Left ventricle myocardium inferior (tissue), 1 donor: ENCODE data around the gene DMXL2. TPM values are rescaled to one million over a fixed set of nuclear protein-coding genes. Genes with fewer than 3 reads are reported as not detected.
"Not testable (repeated sequence)": the region's sequence is repeated elsewhere in the genome, so short reads cannot be mapped to it uniquely, and the experiment has no call there.

Source experiments
- DNase-seq: peaks from one replicate; pipeline ENCODE4 v3.0.0-alpha.2; 2020
- H3K27ac ChIP-seq: fragments of 200-600 bp; replicated peaks from 2 replicates; pipeline ENCODE4 v1.8.0; 2021
- H3K27me3 ChIP-seq: fragments of 200-600 bp; 2 replicates; pipeline ENCODE4 v1.8.0; 2021; ENCODE audit warnings: low read depth
- H3K36me3 ChIP-seq: fragments of 200-600 bp; 2 replicates; pipeline ENCODE4 v1.8.0; 2021
- H3K4me1 ChIP-seq: fragments of 200-600 bp; 2 replicates; pipeline ENCODE4 v1.8.0; 2021
- H3K4me3 ChIP-seq: fragments of 200-600 bp; 2 replicates; pipeline ENCODE4 v1.8.0; 2021; ENCODE audit warnings: mild to moderate bottlenecking, moderate library complexity
- H3K9me3 ChIP-seq: fragments of 200-600 bp; replicated peaks from 2 replicates; pipeline ENCODE4 v1.8.0; 2021
- intact Hi-C: fragments of 100-400 bp; cut with micrococcal nuclease; formaldehyde crosslinking; loops from one replicate; pipeline ENCODE4 v1.11.0; 2022
- total RNA-seq: library from RNA; stranded (reverse); fragmentation: NEBNext Ultra II Directional; extraction: Animal tissue kit (Norgen Biotek cat#: 25700); gene quantifications from one replicate; pipeline ENCODE4 v1.2.1, GENCODE V29; 2021
- TF ChIP-seq, protein P1 (sequence below): fragments of 200-600 bp; IDR thresholded peaks from 2 replicates; pipeline ENCODE4 v1.8.0; 2021; ENCODE audit warnings: antibody characterized with exemption, mild to moderate bottlenecking, borderline replicate concordance
- donor health status: DM: no; HTN: yes; CAD: no; lungs with severe emphysema.

The DMXL2 gene
- total RNA-seq, 1 donor from 2014 or later: 7.4 TPM

DNA sequence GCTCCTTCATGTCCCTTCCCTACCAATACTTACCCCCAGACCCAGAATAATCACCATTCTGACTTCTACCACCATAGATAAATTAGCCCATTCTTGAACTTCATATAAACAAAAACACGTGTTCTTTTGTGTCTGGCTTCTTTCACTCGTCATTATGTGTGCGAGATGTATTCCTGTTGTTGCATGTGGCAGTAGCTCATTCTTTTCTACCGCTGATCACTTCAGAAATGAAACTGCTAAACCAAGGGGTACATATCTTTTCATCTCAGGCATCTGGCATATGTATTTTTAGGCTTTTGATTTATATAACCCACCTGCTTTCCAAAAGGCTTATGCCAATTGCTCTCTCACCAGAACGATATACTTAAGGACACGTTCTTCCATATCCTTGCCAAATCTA is 44.9 kb upstream of the DMXL2 start:
- H3K36me3 ChIP-seq: no peaks in the 10 kb centered on the region
- no peak overlapping the region for H3K4me3 ChIP-seq
- no peaks in the 10 kb centered on the region for H3K4me1 ChIP-seq
- no peak overlapping the region for H3K27ac ChIP-seq
- TF ChIP-seq, protein P1, sequence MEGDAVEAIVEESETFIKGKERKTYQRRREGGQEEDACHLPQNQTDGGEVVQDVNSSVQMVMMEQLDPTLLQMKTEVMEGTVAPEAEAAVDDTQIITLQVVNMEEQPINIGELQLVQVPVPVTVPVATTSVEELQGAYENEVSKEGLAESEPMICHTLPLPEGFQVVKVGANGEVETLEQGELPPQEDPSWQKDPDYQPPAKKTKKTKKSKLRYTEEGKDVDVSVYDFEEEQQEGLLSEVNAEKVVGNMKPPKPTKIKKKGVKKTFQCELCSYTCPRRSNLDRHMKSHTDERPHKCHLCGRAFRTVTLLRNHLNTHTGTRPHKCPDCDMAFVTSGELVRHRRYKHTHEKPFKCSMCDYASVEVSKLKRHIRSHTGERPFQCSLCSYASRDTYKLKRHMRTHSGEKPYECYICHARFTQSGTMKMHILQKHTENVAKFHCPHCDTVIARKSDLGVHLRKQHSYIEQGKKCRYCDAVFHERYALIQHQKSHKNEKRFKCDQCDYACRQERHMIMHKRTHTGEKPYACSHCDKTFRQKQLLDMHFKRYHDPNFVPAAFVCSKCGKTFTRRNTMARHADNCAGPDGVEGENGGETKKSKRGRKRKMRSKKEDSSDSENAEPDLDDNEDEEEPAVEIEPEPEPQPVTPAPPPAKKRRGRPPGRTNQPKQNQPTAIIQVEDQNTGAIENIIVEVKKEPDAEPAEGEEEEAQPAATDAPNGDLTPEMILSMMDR: no peak
- H3K27me3 ChIP-seq: peaks cover 43% of the 10 kb centered on the region
- intact Hi-C loops: no loop called here
- no peaks in the 10 kb centered on the region for H3K9me3 ChIP-seq
- no peak for DNase-seq

DNA sequence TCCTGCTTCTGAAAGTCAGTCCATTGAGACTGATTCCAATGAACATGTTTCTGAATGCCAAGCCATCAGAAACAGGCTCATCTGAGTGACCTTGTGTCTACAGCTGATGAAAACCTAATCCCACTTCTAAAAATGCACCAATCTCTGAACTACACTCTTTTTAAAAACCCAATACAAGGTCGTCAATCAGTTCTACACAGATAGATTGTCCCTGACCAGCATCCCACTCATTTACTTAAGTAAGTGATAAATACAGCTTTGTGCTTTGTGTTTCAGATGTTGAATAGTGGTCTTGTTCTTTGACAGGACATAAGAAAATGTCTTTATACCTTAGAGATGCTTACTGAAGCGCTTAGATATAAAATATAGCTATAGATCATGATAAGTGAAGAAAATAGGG is 38.5 kb upstream of the DMXL2 start:
- Histone ChIP-seq H3K9me3 (no peaks in the 10 kb centered on the region), H3K27ac (no peak overlapping the region), H3K27me3 (peaks cover 2% of the 10 kb centered on the region), H3K4me1 (no peaks in the 10 kb centered on the region), H3K36me3 (no peaks in the 10 kb centered on the region), H3K4me3 (no peak overlapping the region)
- DNase-seq: no peak
- intact Hi-C loops: no loop called here
- TF ChIP-seq, protein P1: no peak

DNA sequence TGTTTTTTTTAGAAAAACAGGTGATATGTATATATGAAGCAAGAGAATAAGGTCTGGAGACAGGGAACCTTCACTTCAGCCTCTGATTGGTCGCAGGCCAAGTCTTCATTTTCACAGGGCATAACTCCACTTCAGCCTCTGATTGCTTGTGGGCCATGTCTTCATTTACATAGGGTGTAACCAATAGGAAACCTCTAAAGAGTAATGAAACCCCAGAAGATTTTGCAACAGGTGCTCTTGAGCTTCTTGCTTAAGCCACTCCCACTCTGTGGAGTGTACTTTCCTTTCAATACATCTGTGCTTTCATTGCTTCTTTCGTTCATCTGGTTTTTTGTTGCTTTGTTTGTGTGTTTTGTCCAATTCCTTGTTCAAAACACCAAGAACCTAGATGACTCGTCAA is 36.1 kb upstream of the DMXL2 start:
- no peak overlapping the region for H3K27ac ChIP-seq
- no peak overlapping the region for H3K4me3 ChIP-seq
- no peak for DNase-seq
- H3K4me1 ChIP-seq: no peaks in the 10 kb centered on the region
- no peaks in the 10 kb centered on the region for H3K9me3 ChIP-seq
- no peaks in the 10 kb centered on the region for H3K36me3 ChIP-seq
- H3K27me3 ChIP-seq: no peaks in the 10 kb centered on the region
- TF ChIP-seq, protein P1: no peak
- intact Hi-C loops: no loop called here

DNA sequence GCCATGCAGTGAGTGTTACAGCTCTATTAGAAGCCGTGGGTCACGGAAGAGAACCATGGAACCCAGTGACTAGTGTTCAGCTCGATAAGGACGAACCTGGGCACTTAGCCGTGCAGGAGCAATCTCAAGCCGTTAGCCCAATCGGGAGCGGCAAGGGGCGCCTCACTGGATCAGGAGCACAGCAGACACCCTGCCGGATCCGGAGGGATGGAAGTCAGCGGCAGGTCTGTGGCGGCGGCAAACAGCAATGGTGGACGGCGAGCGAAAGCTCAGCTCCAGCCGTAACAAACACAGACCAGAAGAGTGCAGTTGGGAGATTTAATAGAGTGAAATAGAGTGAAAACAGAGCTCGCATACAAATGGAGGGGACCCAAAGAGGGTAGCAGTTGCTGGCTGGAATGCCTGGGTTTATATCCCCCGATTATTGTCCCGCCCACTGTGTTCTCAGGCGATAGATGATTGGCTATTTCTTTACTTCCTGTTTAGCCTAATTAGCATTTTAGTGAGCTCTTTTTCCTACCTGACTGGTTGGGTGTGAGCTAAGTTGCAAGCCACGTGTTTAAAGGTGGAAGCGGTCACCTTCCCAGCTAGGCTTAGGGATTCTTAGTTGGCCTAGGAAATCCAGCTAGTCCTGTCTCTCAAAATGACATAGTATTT is 33.0 kb upstream of the DMXL2 start:
- H3K4me1 ChIP-seq, intact Hi-C loops, DNase-seq, H3K27ac ChIP-seq, H3K4me3 ChIP-seq, H3K36me3 ChIP-seq, H3K9me3 ChIP-seq, H3K27me3 ChIP-seq: not testable (repeated sequence)

DNA sequence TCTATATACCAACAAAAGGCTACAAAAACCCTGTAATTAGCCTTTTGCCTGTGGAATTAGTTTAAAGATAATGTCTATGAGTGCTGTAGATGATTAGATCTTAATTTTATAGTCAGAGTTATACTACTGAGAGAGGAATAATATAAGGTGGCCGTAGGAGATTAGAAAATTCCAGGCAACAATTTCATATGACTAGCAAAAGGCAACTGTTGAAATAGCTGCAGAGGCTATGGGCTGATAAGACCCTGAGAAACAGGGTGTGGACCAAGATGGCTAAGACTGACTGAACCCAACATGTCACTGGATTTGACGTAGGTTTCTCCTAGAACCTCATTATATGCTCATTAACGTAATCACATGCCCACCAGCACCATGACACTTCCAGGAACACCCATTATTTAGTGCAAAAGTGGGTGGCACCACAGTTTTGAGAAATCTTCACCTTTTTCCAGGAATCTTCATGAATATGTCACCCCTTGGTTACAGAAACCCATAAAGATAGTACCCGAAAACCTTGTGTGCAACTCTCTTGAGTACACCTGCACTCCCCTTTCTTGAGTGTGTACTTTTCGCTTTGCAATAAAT is 29.6 kb upstream of the DMXL2 start:
- H3K36me3 ChIP-seq: no peaks in the 10 kb centered on the region
- H3K4me3 ChIP-seq: no peak overlapping the region
- H3K9me3 ChIP-seq: no peaks in the 10 kb centered on the region
- no peaks in the 10 kb centered on the region for H3K27me3 ChIP-seq
- DNase-seq: no peak
- TF ChIP-seq, protein P1: no peak
- H3K27ac ChIP-seq: no peak overlapping the region
- intact Hi-C loops: no loop called here
- H3K4me1 ChIP-seq: no peaks in the 10 kb centered on the region
